GM21619 (cell line): ENCODE measurements around the gene DCLRE1B.

Source experiments
- ATAC-seq: cut with Tn5 transposase; IDR thresholded peaks from one replicate; pipeline ENCODE4 v1.9.1; 2021; ENCODE audit not compliant: unreplicated experiment

DCLRE1B gene

GRCh38 chr1:113918243-113918642, 13.1 kb downstream of the DCLRE1B start:
- ATAC-seq, result no peak

DNA sequence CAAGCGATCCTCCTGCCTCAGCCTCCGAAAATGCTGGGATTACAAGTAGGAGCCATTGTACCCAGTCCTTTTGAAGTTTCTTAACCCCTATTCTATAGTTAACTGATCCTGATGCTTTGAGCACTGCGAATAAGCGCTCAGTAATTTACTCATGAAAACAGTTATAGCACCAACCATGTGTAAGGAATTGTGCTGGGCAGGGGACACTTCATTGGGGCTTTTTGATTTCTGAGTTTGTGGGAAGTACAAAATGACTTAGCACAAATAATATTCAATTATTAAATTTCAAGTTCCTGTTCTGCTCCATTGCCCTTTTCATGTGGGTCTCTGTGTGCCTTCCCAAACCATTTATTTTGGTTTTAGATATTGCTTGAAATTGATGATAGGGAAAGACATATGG, 17.8 kb downstream of the DCLRE1B start:
- ATAC-seq, result no peak

DNA sequence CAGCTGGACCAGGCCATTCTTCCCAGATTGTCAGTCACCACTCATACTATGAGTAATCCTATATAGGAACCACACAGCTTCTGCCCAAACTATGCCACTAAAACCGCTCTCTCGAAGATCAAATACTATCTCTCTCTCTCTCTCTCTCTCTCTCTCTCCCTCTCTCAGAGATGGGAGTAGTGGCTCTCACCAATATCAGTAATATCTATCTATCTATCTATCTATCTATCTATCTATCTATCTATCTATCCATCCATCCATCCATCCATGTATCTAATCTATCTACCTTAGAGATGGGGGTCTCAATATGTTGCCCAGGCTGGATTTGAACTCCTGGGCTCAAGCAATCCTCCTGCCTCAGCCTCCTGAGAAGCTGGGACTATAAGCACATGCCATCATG, 19.3 kb downstream of the DCLRE1B start:
- no peak for ATAC-seq

- no peak for ATAC-seq
These were observed 23.2 kb downstream of the DCLRE1B start for GRCh38 chr1:113928187-113928930.

DNA sequence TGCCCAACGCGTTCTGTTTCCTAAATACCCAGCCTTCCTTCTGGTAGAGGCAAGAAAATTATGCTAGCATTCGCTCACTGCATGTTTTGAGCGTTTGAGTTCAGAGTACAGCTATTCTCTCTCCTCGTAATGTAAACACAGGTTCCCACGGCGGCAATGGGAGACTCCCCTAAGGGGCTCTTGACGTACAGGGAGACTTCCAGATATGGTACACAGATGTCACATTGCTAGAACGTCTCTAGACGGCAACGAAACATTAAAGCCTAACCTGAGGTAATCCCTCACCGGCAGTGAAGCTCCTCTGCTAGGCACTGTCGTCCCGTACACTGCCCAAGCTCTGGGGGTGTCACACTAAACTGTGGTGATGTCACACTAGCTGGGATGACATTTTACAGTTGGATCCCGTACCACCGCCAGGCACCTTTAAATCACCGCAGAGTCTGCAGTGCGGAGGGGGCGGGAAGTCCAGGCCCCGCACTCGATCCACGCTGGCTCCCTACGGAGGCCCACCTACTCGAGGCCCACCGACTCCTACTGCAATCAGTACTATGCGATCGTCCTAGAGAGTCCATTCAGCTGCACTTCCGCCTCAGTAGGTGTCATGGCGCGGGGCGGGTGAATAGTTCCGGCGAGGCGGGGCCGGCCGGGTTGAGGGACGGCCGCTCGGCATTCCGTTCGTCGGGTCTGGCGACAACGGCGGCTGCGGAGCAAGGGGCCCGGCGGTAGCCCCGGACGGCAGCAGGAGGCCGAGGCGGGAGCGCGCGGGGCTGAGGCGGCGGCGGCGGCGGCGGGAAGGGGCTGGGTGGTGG, 24.0 kb downstream of the DCLRE1B start, which contains the start of gene HIPK1:
HIPK1 (plus strand) TSS at position 384 of the 809 bp plus-strand sequence.
- peak; percentile 63 for ATAC-seq

- ATAC-seq, result peak; percentile 29
These were observed 24.8 kb downstream of the DCLRE1B start for GRCh38 chr1:113929750-113930498.

GRCh38 chr1:113930499-113931161, 25.5 kb downstream of the DCLRE1B start:
- ATAC-seq, result peak; percentile 30

DNA sequence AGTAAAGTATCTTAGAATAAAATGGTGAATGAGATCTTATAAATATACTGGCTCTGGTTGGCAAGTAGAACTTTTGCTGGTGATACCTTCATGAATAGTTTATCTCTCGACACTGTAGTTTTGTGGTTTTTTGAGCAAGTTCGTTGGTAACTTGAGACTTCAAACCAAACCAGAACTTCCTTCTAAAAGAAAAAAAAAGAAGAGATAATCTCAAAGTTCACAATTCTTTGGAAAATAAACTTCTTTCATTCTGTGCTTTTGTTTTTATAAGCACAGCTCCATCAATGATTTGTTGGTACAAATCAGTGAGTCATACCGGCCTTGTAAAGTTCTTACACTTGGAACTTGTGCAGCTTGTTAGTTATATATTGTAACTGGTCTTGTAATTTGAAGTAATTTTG, 26.3 kb downstream of the DCLRE1B start:
- ATAC-seq, result no peak

GRCh38 chr1:113934006-113934405, 28.9 kb downstream of the DCLRE1B start:
- ATAC-seq, result no peak

DNA sequence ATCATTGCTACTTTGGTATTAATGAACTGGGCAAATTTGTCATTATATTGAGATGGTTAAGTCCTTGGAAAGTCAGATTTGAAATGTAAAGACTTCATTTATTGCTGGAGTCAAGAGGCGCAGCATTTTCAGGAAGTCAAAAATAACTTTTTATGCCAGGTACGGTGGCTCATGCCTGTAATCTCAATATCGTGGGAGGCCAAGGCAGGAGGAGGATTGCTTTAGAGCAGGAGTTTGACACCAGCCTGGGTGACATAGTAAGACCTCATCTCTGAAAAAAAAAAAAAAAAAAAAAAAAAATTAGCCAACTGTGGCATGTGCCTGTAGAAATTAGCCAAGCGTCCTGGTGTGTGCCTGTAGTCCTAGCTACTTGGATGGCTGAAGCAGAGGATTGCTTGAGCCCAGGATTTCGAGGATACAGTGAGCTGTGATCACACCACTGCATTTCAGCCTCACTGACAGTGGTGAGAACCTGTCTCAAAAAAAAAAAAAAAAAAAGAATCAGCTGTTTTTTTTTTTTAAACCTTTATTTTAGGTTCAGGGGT, 29.5 kb downstream of the DCLRE1B start:
- no peak for ATAC-seq

DNA sequence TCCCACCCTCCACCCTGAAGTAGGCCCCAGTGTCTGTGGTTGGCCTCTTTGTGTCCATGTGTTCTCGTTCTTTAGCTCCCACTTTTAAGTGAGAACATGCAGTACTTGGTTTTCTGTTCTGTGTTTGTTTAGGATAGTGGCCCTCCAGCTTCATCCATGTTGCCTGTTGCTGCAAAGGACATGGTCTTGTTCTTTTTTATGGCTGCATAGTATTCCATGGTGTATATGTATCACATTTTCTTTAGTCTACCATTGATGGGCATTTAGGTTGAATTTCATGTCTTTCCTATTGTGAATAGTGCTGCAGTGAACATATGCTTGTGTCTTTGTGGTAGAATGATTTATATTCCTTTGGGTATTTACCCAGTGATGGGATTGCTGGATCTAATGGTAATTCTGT, 30.1 kb downstream of the DCLRE1B start:
- no peak for ATAC-seq

DNA sequence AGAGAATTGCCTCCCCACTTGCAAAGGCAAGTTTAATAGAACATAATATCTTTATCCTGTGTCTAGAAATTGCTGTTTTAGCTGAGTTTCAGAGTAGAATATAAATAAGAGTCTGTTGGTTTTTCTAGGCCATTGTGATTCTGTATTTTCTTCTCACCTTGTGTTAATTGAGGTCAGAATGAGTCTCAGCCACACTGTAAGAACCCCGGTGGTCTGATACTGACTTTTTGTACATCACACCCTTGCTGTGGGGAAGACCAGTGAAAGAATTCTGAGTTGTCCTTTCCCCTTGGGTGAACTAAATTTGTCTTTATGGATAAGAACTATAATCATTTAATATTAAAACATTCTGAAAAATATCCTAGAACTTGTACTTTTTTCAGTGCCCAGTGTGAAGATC, 30.8 kb downstream of the DCLRE1B start:
- no peak for ATAC-seq

GRCh38 chr1:113937146-113937545, 32.0 kb downstream of the DCLRE1B start:
- ATAC-seq, result no peak

DNA sequence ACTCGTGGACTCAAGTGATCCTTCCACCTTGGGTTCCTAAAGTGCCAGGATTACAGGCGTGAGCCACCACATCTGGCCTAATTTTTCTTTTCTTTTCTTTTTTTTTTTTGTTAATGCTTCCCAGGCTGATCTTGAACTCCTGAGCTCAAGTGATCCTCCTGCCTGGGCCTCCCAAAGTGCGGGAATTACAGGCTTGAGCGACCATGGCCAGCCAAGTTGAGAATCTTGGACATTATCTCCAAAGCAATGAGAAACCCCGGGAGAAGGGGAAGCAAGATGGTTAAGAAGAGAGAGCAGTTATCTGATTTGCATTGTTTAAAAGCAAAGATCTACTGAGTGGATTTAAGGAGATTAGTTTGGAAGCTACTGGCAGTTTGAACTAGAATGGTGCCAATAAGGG, 33.1 kb downstream of the DCLRE1B start:
- ATAC-seq, result no peak

DNA sequence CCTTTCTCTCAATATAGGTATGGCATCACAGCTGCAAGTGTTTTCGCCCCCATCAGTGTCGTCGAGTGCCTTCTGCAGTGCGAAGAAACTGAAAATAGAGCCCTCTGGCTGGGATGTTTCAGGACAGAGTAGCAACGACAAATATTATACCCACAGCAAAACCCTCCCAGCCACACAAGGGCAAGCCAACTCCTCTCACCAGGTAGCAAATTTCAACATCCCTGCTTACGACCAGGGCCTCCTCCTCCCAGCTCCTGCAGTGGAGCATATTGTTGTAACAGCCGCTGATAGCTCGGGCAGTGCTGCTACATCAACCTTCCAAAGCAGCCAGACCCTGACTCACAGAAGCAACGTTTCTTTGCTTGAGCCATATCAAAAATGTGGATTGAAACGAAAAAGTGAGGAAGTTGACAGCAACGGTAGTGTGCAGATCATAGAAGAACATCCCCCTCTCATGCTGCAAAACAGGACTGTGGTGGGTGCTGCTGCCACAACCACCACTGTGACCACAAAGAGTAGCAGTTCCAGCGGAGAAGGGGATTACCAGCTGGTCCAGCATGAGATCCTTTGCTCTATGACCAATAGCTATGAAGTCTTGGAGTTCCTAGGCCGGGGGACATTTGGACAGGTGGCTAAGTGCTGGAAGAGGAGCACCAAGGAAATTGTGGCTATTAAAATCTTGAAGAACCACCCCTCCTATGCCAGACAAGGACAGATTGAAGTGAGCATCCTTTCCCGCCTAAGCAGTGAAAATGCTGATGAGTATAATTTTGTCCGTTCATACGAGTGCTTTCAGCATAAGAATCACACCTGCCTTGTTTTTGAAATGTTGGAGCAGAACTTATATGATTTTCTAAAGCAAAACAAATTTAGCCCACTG, 35.5 kb downstream of the DCLRE1B start:
- ATAC-seq, result peak; percentile 48

DNA sequence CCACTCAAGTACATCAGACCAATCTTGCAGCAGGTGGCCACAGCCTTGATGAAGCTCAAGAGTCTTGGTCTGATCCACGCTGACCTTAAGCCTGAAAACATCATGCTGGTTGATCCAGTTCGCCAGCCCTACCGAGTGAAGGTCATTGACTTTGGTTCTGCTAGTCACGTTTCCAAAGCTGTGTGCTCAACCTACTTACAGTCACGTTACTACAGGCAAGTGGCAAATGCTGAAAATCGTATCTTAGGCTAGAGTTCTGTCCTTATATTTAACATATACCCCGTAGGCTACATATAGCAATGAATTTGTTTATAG, 36.1 kb downstream of the DCLRE1B start:
- ATAC-seq, result no peak

DNA sequence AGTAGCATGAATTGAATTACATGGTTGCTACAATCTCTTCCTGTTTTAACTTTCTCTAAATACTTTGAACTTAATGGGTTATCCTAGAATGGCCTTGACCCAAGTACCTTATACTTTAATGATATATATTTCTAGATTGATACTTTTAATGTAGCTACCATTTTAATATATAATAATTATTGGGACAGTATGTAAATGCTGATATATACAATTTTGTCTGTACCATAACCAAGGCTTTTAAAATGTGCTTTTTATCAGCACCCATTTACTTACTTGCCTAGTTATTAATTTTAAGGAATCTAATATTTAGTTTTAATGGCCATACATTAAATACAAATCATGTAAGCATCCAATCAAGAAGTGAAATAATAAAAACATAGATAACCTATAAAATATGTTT, 37.4 kb downstream of the DCLRE1B start:
- no peak for ATAC-seq

DNA sequence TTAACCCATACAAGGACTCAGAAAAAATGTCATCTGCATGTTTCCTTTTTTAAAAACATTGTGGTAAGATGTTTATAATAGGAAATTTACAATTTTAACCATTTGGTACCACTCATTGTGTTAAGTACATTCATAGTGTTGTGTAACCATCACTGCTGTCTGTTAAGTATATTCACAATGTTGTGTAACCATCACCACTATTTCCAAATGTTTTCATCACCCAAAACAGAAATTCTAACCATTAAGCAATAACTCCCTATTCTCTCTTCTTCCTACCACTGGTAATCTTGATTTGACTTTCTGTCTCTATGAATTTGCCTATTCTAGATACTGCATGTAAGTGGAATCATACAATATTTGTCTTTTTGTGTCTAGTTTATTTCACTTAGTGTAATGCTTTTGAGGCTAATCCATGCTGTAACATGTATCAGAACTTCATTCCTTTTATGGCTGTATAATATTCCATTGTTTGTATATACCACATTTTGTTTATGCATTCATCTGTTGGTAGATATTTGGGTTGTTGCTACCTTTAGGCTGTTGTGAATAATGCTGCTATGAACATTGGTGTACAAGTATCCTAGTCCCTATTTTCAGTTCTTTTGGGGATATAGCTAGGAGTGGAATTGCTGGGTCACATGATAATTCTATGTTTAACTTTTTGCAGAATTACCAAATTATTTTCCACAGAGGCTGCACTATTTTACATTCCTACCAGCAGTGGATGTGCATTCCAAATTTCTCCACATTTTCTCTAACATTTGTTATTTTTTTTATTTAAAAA, 38.1 kb downstream of the DCLRE1B start:
- no peak for ATAC-seq

GRCh38 chr1:113945329-113945728, 40.2 kb downstream of the DCLRE1B start:
- ATAC-seq, result no peak
